Pancreas (tissue), 10 donors: ENCODE results near the gene CALHM5. TPM values are rescaled to one million over a fixed set of nuclear protein-coding genes. Genes with fewer than 3 reads are reported as not detected.
"Not testable (repeated sequence)": the region's sequence is repeated elsewhere in the genome, so short reads cannot be mapped to it uniquely, and the experiment has no call there.

ENCODE experiments used
- ATAC-seq, 4 donors: fragments of 200-7000 bp; cut with Tn5 transposase; one replicate each; pipeline versions ENCODE4 v1.8.0 to v1.9.1; 2020; ENCODE audit warnings: mild to moderate bottlenecking in 4 of 4, moderate library complexity in 4 of 4
- DNase-seq, 6 donors: peaks; one replicate each; pipeline ENCODE4 v3.0.0-alpha.2; 2020
- FAIRE-seq: peaks from 2 replicates; lab custom pipeline; 2012; peaks lifted over from hg19 to GRCh38; lab: Jason Lieb, UNC
- H3K27ac ChIP-seq, 4 donors: fragments of 200-600 bp; sonication (generic); 1 replicate in 3 of 4; 2 replicates in 1 of 4; pipeline versions ENCODE4 v1.5.0 to v1.8.0; 2020
- H3K27me3 ChIP-seq, 4 donors: fragments of 200-600 bp; one replicate each; pipeline ENCODE4 v1.8.0; 2021
- H3K36me3 ChIP-seq, 3 donors: fragments of 200-600 bp; sonication (generic) in 1 of 3; one replicate each; pipeline versions ENCODE4 v1.5.0 to v1.8.0; 2020 to 2021
- H3K4me1 ChIP-seq, 3 donors: fragments of 200-600 bp; one replicate each; pipeline ENCODE4 v1.8.0; 2021
- H3K4me3 ChIP-seq, 4 donors: fragments of 200-600 bp; sonication (generic) in 2 of 4; one replicate each; pipeline versions ENCODE4 v1.5.0 to v1.8.0; 2020 to 2021
- H3K9me3 ChIP-seq, 4 donors: fragments of 200-600 bp; one replicate each; pipeline ENCODE4 v1.8.0; 2021
- WGBS, 2 donors: extraction: QIAGEN DNeasy Blood & Tissue Kit; methylation state at CpG; one replicate each; pipeline ENCODE4 v1.1.7; 2013; 5-methylcytosine and 5-hydroxymethylcytosine counted together
- intact Hi-C, 3 donors: fragments of 100-400 bp; cut with DNase I; formaldehyde crosslinking; loops; one replicate each; pipeline versions ENCODE4 v1.11.1 to v1.14.2; 2022
- polyA plus RNA-seq, 2 donors: library from polyadenylated mRNA; stranded (reverse); fragments of 200-250 nt; gene quantifications; one replicate each; pipeline ENCODE4 v1.2.3, GENCODE V29; 2013
- total RNA-seq, 6 donors: library from RNA; stranded (reverse); fragmentation: NEBNext Ultra II Directional in 4 of 6; extraction: Animal tissue kit (Norgen Biotek cat#: 25700) in 4 of 6; gene quantifications; one replicate each; pipeline versions ENCODE4 v1.2.1 to v1.2.4, GENCODE V29; 2021 to 2023
- TF ChIP-seq, protein P1 (sequence below), 4 donors: fragments of 200-600 bp; sonication (generic) in 3 of 4; IDR thresholded peaks; one replicate each; pipeline versions ENCODE4 v1.5.0 to v1.8.0; 2021; ENCODE audit warnings: antibody characterized with exemption in 4 of 4
- donor health status: healthy with polysubstance abuse.
- donor health status: DM: no; HTN: no; CAD: no; lungs with moderate emphysema.
- donor health status: DM: no; HTN: no; CAD: no.
- donor health status: control.
- donor health status: control.
- donor health status: Bipolar disorder and iron deficiency.
- donor health status: DM: yes; HTN: yes; CAD: no.
- donor health status: DM: no; HTN: no; CAD: no.
- donor health status: DM: no; HTN: no; CAD: no.
- donor health status: DM: yes; HTN: yes; CAD: no.

Gene CALHM5
- total and polyA plus RNA-seq, 8 donors, result 0.04 to 0.41 (median 0.10) TPM

DNA sequence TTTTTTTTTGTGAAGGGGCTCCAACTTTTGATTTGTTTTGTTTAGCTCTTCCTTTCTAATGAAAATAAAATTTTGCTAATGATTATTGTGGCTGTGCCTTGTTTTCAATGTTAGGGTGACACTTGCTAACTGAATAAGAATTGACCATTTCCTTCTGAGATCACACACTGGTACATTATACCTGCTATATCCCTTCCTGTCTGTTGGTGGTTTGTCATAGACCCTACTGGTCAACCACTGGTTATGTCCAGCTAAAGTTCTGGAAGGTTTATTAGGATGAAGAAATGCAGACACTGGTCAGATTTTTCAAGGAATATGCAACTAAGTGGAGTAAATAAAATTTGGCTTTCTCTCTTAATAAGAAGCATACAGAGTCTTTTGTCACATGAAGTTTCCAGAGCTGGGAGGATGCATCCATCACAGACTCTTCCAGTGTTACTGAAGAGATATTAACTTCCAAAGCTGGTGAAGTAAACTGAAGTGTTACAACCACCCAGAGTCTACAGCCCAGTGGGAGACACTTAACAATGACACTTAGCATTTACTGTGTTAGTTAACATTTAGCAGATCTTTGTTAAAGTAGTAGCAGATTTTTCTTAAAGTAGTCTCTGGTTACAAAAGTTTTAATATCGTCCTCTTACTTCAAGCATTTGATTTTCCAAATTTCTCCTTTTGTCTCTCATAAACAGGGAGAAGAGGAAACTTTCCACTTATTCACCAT lies 19.7 kb upstream of the CALHM5 start:
- 69 to 86% methylated on average over 1 of the region's 1 CpG for WGBS, 2 donors

GRCh38 chr6:116492331-116493067 lies 18.9 kb upstream of the CALHM5 start:
- no peaks in the 10 kb centered on the region for H3K27me3 ChIP-seq
- H3K9me3 ChIP-seq, result no peaks in the 10 kb centered on the region
- ATAC-seq, result no peak
- H3K36me3 ChIP-seq, result no peaks in the 10 kb centered on the region
- WGBS, 2 donors, result 62 to 75% methylated on average over 6 of the region's 6 CpGs
- DNase-seq, result no peak
- H3K4me3 ChIP-seq, result no peak overlapping the region
- intact Hi-C loops, result no loop called here
- H3K4me1 ChIP-seq, result no peaks in the 10 kb centered on the region
- no peak overlapping the region for H3K27ac ChIP-seq
- FAIRE-seq, result no peak
- TF ChIP-seq, protein P1, sequence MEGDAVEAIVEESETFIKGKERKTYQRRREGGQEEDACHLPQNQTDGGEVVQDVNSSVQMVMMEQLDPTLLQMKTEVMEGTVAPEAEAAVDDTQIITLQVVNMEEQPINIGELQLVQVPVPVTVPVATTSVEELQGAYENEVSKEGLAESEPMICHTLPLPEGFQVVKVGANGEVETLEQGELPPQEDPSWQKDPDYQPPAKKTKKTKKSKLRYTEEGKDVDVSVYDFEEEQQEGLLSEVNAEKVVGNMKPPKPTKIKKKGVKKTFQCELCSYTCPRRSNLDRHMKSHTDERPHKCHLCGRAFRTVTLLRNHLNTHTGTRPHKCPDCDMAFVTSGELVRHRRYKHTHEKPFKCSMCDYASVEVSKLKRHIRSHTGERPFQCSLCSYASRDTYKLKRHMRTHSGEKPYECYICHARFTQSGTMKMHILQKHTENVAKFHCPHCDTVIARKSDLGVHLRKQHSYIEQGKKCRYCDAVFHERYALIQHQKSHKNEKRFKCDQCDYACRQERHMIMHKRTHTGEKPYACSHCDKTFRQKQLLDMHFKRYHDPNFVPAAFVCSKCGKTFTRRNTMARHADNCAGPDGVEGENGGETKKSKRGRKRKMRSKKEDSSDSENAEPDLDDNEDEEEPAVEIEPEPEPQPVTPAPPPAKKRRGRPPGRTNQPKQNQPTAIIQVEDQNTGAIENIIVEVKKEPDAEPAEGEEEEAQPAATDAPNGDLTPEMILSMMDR (IDR thresholded peaks at IDR 0.05), result no peak

More for the DNA sequence above, 19.7 kb upstream of the CALHM5 start:
- TF ChIP-seq, protein P1 (IDR thresholded peaks at IDR 0.05), result no peak
- Histone ChIP-seq H3K4me1 (no peaks in the 10 kb centered on the region), H3K9me3 (no peaks in the 10 kb centered on the region), H3K36me3 (no peaks in the 10 kb centered on the region), H3K27me3 (no peaks in the 10 kb centered on the region), H3K4me3 (no peak overlapping the region), H3K27ac (no peak overlapping the region)
- FAIRE-seq (no peak), ATAC-seq (no peak), DNase-seq (no peak)
- intact Hi-C loops, result no loop called here

- H3K27ac ChIP-seq, FAIRE-seq, H3K9me3 ChIP-seq, ATAC-seq, intact Hi-C loops, H3K4me1 ChIP-seq, H3K27me3 ChIP-seq, DNase-seq, H3K4me3 ChIP-seq, H3K36me3 ChIP-seq: not testable (repeated sequence)
- WGBS, 2 donors, result 84 to 96% methylated on average over 1 of the region's 1 CpG
These were observed 16.3 kb upstream of the CALHM5 start for GRCh38 chr6:116495161-116495560.

- H3K4me1 ChIP-seq, result no peaks in the 10 kb centered on the region
- no peaks in the 10 kb centered on the region for H3K36me3 ChIP-seq
- ATAC-seq (no peak), DNase-seq (no peak), FAIRE-seq (no peak)
- no peak overlapping the region for H3K4me3 ChIP-seq
- intact Hi-C loops, result no loop called here
- H3K27ac ChIP-seq, result no peak overlapping the region
- no peaks in the 10 kb centered on the region for H3K27me3 ChIP-seq
- WGBS, 2 donors, result 64% methylated on average over 3 of the region's 3 CpGs
- TF ChIP-seq, protein P1 (IDR thresholded peaks at IDR 0.05), result no peak
- no peaks in the 10 kb centered on the region for H3K9me3 ChIP-seq
These were observed 14.2 kb upstream of the CALHM5 start for GRCh38 chr6:116497113-116497676.

- Histone ChIP-seq H3K9me3 (no peaks in the 10 kb centered on the region), H3K4me3 (no peak overlapping the region), H3K27ac (no peak overlapping the region), H3K27me3 (no peaks in the 10 kb centered on the region), H3K4me1 (no peaks in the 10 kb centered on the region), H3K36me3 (no peaks in the 10 kb centered on the region)
- intact Hi-C loops, result no loop called here
- WGBS, 2 donors, result 66 to 70% methylated on average over 9 of the region's 9 CpGs
- FAIRE-seq (no peak), DNase-seq (no peak), ATAC-seq (no peak)
- TF ChIP-seq, protein P1 (IDR thresholded peaks at IDR 0.05), result no peak
These were observed 10.4 kb upstream of the CALHM5 start for GRCh38 chr6:116500969-116501433.
